GM19240 (cell line): ENCODE measurements around the gene ADAMTS2.
"Not testable (repeated sequence)": the region's sequence is repeated elsewhere in the genome, so short reads cannot be mapped to it uniquely, and the experiment has no call there.

Experiments
- DNase-seq: peaks from one replicate; pipeline ENCODE4 v3.0.0; 2011; ENCODE audit warnings: low spot score; ENCODE audit not compliant: insufficient read length

Gene ADAMTS2

GRCh38 chr5:179113945-179114641 lies 231.2 kb downstream of the ADAMTS2 start:
- DNase-seq = no peak

GRCh38 chr5:179113143-179113530 lies 232.1 kb downstream of the ADAMTS2 start:
- DNase-seq = no peak

- no peak for DNase-seq
Observed at GRCh38 chr5:179112469-179113142, 232.7 kb downstream of the ADAMTS2 start.

GRCh38 chr5:179111267-179112207 lies 233.7 kb downstream of the ADAMTS2 start:
- DNase-seq = no peak

GRCh38 chr5:179110528-179110927 lies 234.7 kb downstream of the ADAMTS2 start:
- no peak for DNase-seq

- DNase-seq = not testable (repeated sequence)
Observed at GRCh38 chr5:179101282-179101681, 244.0 kb downstream of the ADAMTS2 start.

- no peak for DNase-seq
Observed at GRCh38 chr5:179089502-179089901, 255.8 kb downstream of the ADAMTS2 start.

GRCh38 chr5:179080724-179081123 lies 264.5 kb downstream of the ADAMTS2 start:
- DNase-seq = no peak

- DNase-seq = no peak
Observed at GRCh38 chr5:179079165-179079987, 265.9 kb downstream of the ADAMTS2 start.

- no peak for DNase-seq
Observed at GRCh38 chr5:179065703-179066102, 279.6 kb downstream of the ADAMTS2 start.

GRCh38 chr5:179061025-179061424 lies 284.2 kb downstream of the ADAMTS2 start:
- no peak for DNase-seq
